Measurements from ENCODE around the gene NPPA. TPM values are rescaled to one million over a fixed set of nuclear protein-coding genes. Genes with fewer than 3 reads are reported as not detected.

NPPA gene
- total RNA-seq, 1 experiment from 2014 or later = not detected

- Histone ChIP-seq H3K4me1 (no peaks in the 10 kb centered on the region), H3K4me3 (ENCODE audit: low read depth, low read length) (no peak overlapping the region), H3K27me3 (replicated peaks; ENCODE audit: control insufficient read depth, insufficient read depth, low read length) (no peaks in the 10 kb centered on the region), H3K36me3 (ENCODE audit: control insufficient read depth, insufficient read depth, low read length) (peaks cover 14% of the 10 kb centered on the region), H3K9me3 (no peaks in the 10 kb centered on the region)
- intact Hi-C loops (cut with micrococcal nuclease; ENCODE audit: unreplicated experiment) = no loop called here
- H3K9me3 Mint-ChIP-seq (ENCODE audit: unreplicated experiment) = no peaks in the 10 kb centered on the region
- peaks cover 47% of the 10 kb centered on the region for H3K36me3 Mint-ChIP-seq (ENCODE audit: insufficient read depth, unreplicated experiment)
- H3K4me3 Mint-ChIP-seq (ENCODE audit: unreplicated experiment) = no peak overlapping the region
- BruUV-seq (replicated peaks) = TSS peak; percentile 11
- no peaks in the 10 kb centered on the region for H3K4me1 Mint-ChIP-seq (ENCODE audit: low read depth, unreplicated experiment)
- no peaks in the 10 kb centered on the region for H3K27me3 Mint-ChIP-seq (ENCODE audit: insufficient read depth, unreplicated experiment)
- H3K27ac Mint-ChIP-seq (ENCODE audit: unreplicated experiment) = no peak overlapping the region
- no peak for TF ChIP-seq CTCF (IDR thresholded peaks at IDR 0.05; ENCODE audit: insufficient read depth in 1 of 2, low read depth in 1 of 2, low read length in 1 of 2, severe bottlenecking in 1 of 2, unreplicated experiment in 1 of 2)
- ChIA-PET CTCF (no interaction called here), POLR2A (no interaction called here)
- no peak for DNase-seq
These were observed 5.2 kb downstream of the NPPA start for GRCh38 chr1:11842154-11843041.

GRCh38 chr1:11841245-11842153 is 6.1 kb downstream of the NPPA start:
- Histone ChIP-seq H3K9me3 (no peaks in the 10 kb centered on the region), H3K36me3 (ENCODE audit: control insufficient read depth, insufficient read depth, low read length) (peaks cover 14% of the 10 kb centered on the region), H3K27me3 (replicated peaks; ENCODE audit: control insufficient read depth, insufficient read depth, low read length) (no peaks in the 10 kb centered on the region), H3K4me1 (no peaks in the 10 kb centered on the region), H3K4me3 (ENCODE audit: low read depth, low read length) (no peak overlapping the region)
- CTCF ChIA-PET = no interaction called here
- BruUV-seq (replicated peaks) = no TSS peak
- no peak overlapping the region for H3K27ac Mint-ChIP-seq (ENCODE audit: unreplicated experiment)
- peaks cover 52% of the 10 kb centered on the region for H3K36me3 Mint-ChIP-seq (ENCODE audit: insufficient read depth, unreplicated experiment)
- no peak for TF ChIP-seq CTCF (IDR thresholded peaks at IDR 0.05; ENCODE audit: insufficient read depth in 1 of 2, low read depth in 1 of 2, low read length in 1 of 2, severe bottlenecking in 1 of 2, unreplicated experiment in 1 of 2)
- no peak for DNase-seq
- POLR2A ChIA-PET = no interaction called here
- H3K9me3 Mint-ChIP-seq (ENCODE audit: unreplicated experiment) = no peaks in the 10 kb centered on the region
- intact Hi-C loops (cut with micrococcal nuclease; ENCODE audit: unreplicated experiment) = no loop called here
- no peaks in the 10 kb centered on the region for H3K4me1 Mint-ChIP-seq (ENCODE audit: low read depth, unreplicated experiment)
- H3K27me3 Mint-ChIP-seq (ENCODE audit: insufficient read depth, unreplicated experiment) = no peaks in the 10 kb centered on the region
- no peak overlapping the region for H3K4me3 Mint-ChIP-seq (ENCODE audit: unreplicated experiment)

Measured in Caco-2 (cell line).